NCI-H2196 treated with DMSO at 0.1 percent for 48 hours (cell line): Measurements from ENCODE around the gene KRTAP12-4.
"Not testable (repeated sequence)": the region's sequence is repeated elsewhere in the genome, so short reads cannot be mapped to it uniquely, and the experiment has no call there.

Source experiments
- DNase-seq: peaks from one replicate; lab custom pipeline; 2025; ENCODE audit not compliant: unreplicated experiment; lab: John Stamatoyannopoulos, UW

The KRTAP12-4 gene

GRCh38 chr21:44654576-44655175, at the start of gene KRTAP12-4:
Gene KRTAP12-4, minus strand, starts transcription at chr21:44654659. Its CDS starts 45 bp downstream, at chr21:44654614.
- DNase-seq: no peak

GRCh38 chr21:44703731-44704635, 49.5 kb upstream of the KRTAP12-4 start:
- no peak for DNase-seq

GRCh38 chr21:44702973-44703730, 48.7 kb upstream of the KRTAP12-4 start:
- DNase-seq: no peak

- DNase-seq: no peak
These were observed 47.9 kb upstream of the KRTAP12-4 start for GRCh38 chr21:44702111-44702972.

GRCh38 chr21:44701541-44701940, 47.1 kb upstream of the KRTAP12-4 start:
- DNase-seq: no peak

- DNase-seq: no peak
These were observed 46.6 kb upstream of the KRTAP12-4 start for GRCh38 chr21:44701023-44701400.

GRCh38 chr21:44700101-44701022, 45.9 kb upstream of the KRTAP12-4 start:
- no peak for DNase-seq

- no peak for DNase-seq
These were observed 45.1 kb upstream of the KRTAP12-4 start for GRCh38 chr21:44699502-44700001.

- DNase-seq: no peak
These were observed 43.6 kb upstream of the KRTAP12-4 start for GRCh38 chr21:44697811-44698734.

- not testable (repeated sequence) for DNase-seq
These were observed 42.8 kb upstream of the KRTAP12-4 start, which contains the start of gene KRTAP10-12 for GRCh38 chr21:44697172-44697810. Gene KRTAP10-12, plus strand, starts transcription at chr21:44697172. Its CDS starts 30 bp downstream, at chr21:44697202.

GRCh38 chr21:44696572-44696971, 42.1 kb upstream of the KRTAP12-4 start:
- no peak for DNase-seq

- DNase-seq: no peak
These were observed 41.2 kb upstream of the KRTAP12-4 start for GRCh38 chr21:44695641-44696040.

- DNase-seq: no peak
These were observed 40.7 kb upstream of the KRTAP12-4 start for GRCh38 chr21:44695184-44695583.

- DNase-seq: no peak
These were observed 40.3 kb upstream of the KRTAP12-4 start for GRCh38 chr21:44694776-44695175.

- no peak for DNase-seq
These were observed 38.5 kb upstream of the KRTAP12-4 start for GRCh38 chr21:44692798-44693512.

- no peak for DNase-seq
These were observed 37.2 kb upstream of the KRTAP12-4 start for GRCh38 chr21:44691686-44692085.

GRCh38 chr21:44689740-44690139, 35.3 kb upstream of the KRTAP12-4 start:
- DNase-seq: not testable (repeated sequence)
